GM23248 (cell line): ENCODE results near the gene PRICKLE3.

Experiments
- EZH2 ChIP-seq: fragments of 200-600 bp; sonication (generic); IDR thresholded peaks from 2 replicates; pipeline ENCODE4 v1.6.1; 2018; ENCODE audit warnings: antibody characterized with exemption, mild to moderate bottlenecking; ENCODE audit not compliant: insufficient read depth, poor library complexity, severe bottlenecking
- EZH2phosphoT487 ChIP-seq: fragments of 200-600 bp; sonication (generic); IDR thresholded peaks from 2 replicates; pipeline ENCODE4 v1.6.1; 2018; ENCODE audit warnings: antibody characterized with exemption, moderate library complexity, mild to moderate bottlenecking, low read depth; ENCODE audit not compliant: insufficient read depth

DNA sequence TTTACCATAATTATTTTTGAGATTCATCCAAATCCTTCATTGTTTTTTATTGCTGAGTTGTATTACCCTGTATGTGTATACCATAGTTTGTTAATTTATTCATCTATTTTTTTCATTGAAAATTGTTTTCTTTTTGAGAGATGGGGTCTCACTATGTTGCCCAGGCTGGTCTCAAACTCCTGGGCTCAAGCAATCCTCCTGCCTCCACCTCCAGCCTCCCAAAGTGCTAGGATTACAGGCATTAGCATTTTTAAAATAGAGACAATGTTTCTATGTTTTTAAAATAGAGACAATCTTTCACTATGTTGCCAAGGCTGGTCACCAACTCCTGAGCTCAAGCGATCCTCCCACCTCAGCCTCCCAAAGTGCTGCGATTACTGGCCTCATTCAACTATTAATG is 25.3 kb downstream of the PRICKLE3 start:
- TF ChIP-seq EZH2 (no peak), EZH2phosphoT487 (no peak)
